NCI-H1930 (cell line): ENCODE data around the gene CPEB3.
"Not testable (repeated sequence)": the region's sequence is repeated elsewhere in the genome, so short reads cannot be mapped to it uniquely, and the experiment has no call there.

Source experiments
- DNase-seq, 2 experiments: peaks; one replicate each; lab custom pipeline; 2025; lab: John Stamatoyannopoulos, UW

Gene CPEB3

GRCh38 chr10:92142949-92143348 lies 147.9 kb downstream of the CPEB3 start:
- DNase-seq, result no peak

- DNase-seq, result peak; percentile 5 to 30
Observed at GRCh38 chr10:92142512-92142911, 148.4 kb downstream of the CPEB3 start.

GRCh38 chr10:92141147-92141546 lies 149.7 kb downstream of the CPEB3 start:
- not testable (repeated sequence) for DNase-seq

- not testable (repeated sequence) for DNase-seq
Observed at GRCh38 chr10:92134049-92134448, 156.8 kb downstream of the CPEB3 start.

- no peak for DNase-seq
Observed at GRCh38 chr10:92131275-92131820, 159.5 kb downstream of the CPEB3 start.

- no peak for DNase-seq
Observed at GRCh38 chr10:92130622-92131274, 160.1 kb downstream of the CPEB3 start.

- DNase-seq, result no peak
Observed at GRCh38 chr10:92126100-92126650, 164.7 kb downstream of the CPEB3 start.

GRCh38 chr10:92125144-92125543 lies 165.7 kb downstream of the CPEB3 start:
- DNase-seq, result no peak

GRCh38 chr10:92124616-92125143 lies 166.2 kb downstream of the CPEB3 start:
- DNase-seq, result no peak

GRCh38 chr10:92124020-92124419 lies 166.9 kb downstream of the CPEB3 start:
- no peak for DNase-seq

GRCh38 chr10:92122941-92123450 lies 167.9 kb downstream of the CPEB3 start:
- DNase-seq, result no peak

GRCh38 chr10:92121686-92122492 lies 169.0 kb downstream of the CPEB3 start:
- no peak for DNase-seq

GRCh38 chr10:92119340-92119739 lies 171.5 kb downstream of the CPEB3 start:
- DNase-seq, result no peak

- not testable (repeated sequence) for DNase-seq
Observed at GRCh38 chr10:92114917-92115316, 176.0 kb downstream of the CPEB3 start.

GRCh38 chr10:92113911-92114600 lies 176.8 kb downstream of the CPEB3 start:
- no peak for DNase-seq

- no peak for DNase-seq
Observed at GRCh38 chr10:92112462-92112861, 178.4 kb downstream of the CPEB3 start.

GRCh38 chr10:92111336-92111939 lies 179.4 kb downstream of the CPEB3 start:
- DNase-seq, result peak; percentile 9 to 59

- no peak for DNase-seq
Observed at GRCh38 chr10:92110039-92110794, 180.7 kb downstream of the CPEB3 start.

GRCh38 chr10:92108747-92109146 lies 182.1 kb downstream of the CPEB3 start:
- no peak for DNase-seq

- no peak for DNase-seq
Observed at GRCh38 chr10:92108120-92108519, 182.8 kb downstream of the CPEB3 start.
